ENCODE data around the gene KRCC1.
"Not testable (repeated sequence)": the region's sequence is repeated elsewhere in the genome, so short reads cannot be mapped to it uniquely, and the experiment has no call there.

GRCh38 chr2:88045561-88045960 is 10.0 kb downstream of the KRCC1 start:
- TF ChIP-seq EZH2phosphoT487 (IDR thresholded peaks at IDR 0.05; ENCODE audit: borderline replicate concordance); CTCF (conservative IDR thresholded peaks at IDR 0.05; ENCODE audit: low read length): not testable (repeated sequence)
